ENCODE measurements around the gene MAP3K1.

Gene MAP3K1

DNA sequence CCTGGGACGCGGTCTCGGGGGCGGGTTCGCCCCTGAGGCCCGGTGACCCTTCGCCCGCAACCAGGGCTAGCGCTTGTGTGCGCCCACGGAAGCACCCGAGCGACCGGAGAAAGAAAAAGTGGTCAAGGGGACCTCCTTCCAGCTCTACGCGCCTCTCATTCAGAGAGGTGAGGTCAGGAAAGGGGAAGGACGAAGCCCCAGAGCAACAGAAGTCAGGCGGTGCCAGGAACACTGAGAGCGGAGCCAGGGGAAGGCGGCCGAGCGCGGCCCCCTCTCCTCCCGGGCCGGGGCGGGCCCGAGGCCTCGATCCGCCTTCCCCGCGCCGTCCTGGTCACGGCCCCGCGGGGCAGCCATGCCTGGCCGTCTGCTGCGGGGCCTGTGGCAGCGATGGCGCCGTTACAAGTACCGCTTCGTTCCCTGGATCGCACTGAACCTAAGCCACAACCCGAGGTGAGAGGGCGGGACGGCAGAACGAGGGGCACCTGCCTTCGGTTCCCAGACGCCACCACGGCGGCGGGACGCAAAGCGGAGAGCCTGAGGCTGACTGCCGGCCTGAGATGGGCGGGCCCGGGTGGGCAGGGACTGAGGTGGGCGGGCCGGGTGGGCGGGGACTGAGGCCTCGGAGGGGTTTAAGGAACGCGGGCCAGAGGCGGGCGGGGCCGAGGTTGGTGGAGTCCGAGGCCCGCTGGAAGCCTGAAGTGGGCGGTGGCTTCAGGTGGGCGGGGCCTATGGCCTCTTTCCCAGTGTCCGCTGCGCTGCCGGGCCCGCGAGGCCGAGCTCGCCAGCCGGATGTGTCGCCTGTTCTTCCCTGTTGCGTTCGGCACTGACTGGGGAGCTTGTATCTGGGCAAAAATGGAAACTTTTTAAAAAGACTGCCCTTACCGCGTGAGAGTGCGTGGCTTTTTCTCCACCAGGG, 94.2 kb downstream of the MAP3K1 start, which contains the start of gene SETD9:
SETD9 (plus strand) TSS at position 303 of the 916 bp plus-strand sequence; CDS start at position 353, 50 bp downstream.
- peak; percentile 96 for DNase-seq (ENCODE audit: low spot score)

DNA sequence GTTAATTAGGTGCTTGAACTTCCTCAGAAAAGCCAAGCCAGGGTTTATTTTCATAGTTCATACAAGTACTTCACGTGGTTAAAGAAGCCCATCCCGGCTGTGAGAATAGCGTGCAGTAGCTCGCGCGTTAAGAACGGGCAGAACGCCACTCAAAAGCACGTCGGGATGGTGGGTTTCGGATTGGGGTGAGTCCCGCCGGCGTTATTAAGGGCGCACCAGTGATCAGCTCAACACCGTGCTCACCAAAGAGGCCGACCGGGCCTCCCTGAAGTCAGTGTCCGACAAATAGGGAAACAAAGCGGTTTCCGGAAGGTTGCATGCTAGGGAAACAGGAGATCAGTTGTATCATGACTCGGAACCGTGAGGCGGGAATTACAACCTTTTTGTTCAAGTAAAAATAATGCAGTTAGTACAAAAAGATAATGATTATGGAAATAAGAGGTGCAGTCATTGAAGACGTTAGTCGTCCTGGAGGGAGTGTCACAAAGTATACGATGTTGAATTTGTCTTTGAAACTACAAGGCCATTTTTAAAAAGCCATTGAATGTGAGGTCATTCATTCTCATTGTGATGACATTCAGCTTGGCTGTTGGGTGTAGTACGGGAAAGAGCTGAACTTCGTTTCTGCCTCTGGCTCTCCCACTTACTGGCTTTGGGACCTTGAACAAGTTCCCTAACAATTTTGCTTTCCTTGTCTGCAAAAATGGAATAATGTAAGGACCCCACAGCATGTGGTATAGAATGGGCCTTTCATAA, 95.0 kb downstream of the MAP3K1 start:
- peak; percentile 76 for DNase-seq (ENCODE audit: low spot score)

DNA sequence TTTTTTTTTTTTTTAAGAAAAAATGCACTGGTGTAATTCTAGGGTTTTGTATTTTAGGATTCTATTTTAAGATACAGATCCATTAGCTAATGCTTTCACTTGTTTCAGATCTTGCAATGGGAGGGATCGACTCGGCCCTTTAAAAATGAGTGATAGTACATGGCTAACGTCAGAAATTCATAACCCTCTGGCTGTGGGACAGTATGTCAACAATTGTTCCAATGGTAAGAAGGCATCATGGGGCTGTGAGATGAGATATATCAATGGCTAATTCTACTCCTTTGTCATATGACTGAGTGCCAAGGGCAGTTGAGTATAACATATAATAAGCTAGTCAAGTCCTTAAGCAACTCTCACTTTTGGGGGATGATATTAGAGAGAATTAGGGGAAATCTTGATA, 98.4 kb downstream of the MAP3K1 start:
- no peak for DNase-seq (ENCODE audit: low spot score)

DNA sequence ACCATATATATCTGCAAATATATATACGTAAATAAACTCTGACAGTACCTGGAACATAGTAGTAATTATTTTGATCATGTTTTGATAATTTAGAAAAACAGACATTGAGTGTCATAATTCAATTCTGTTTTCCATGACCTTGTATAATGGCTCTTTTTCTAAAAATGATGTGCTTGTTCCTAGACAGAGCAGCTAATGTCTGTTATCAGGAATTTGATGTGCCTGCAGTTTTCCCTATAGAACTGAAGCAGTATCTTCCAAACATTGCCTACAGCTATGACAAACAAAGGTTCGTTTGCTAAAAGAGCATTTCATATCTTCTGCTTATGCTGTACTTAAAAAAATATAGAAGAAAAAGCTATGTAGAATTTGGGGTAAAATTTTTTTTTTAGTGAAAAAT, 99.3 kb downstream of the MAP3K1 start:
- no peak for DNase-seq (ENCODE audit: low spot score)

DNA sequence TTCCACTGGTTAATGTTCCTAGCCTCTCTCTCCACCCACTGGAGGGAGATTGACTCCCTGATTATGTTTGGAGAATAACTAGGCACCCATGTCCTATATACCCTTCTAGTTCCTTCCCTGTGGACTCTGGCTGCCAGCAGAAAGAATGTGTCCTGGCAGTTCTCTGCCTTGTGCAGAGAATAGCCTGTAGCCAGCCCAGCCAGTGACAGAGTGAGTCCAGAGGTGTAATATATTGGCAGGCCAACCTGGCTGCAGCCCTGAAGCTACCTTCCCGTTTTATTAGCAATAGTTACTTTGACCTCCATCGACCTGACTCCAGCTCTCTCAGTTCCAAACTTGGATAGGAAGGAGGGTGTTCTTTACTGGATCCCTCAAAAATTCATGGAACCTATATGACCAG, 102.2 kb downstream of the MAP3K1 start:
- DNase-seq (ENCODE audit: low spot score): no peak

DNA sequence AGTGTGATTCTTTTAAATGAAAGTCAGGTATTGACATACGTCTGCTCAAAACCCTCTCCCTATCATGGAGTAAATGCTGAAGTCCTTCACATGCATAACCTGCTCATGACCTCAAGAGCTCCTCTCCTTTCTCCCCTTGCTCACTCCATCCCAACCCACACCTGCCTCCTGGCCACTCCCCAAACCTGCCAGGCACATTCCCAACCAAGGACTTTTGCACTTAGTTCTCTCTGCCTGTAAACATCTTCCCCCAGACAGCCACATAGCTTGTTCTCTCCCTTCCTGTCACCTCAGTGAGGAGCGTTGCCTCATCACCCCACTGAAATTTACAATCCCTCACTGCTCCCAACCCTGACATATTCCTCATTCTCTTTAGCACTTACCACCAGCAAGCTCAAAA, 102.7 kb downstream of the MAP3K1 start:
- no peak for DNase-seq (ENCODE audit: low spot score)

DNA sequence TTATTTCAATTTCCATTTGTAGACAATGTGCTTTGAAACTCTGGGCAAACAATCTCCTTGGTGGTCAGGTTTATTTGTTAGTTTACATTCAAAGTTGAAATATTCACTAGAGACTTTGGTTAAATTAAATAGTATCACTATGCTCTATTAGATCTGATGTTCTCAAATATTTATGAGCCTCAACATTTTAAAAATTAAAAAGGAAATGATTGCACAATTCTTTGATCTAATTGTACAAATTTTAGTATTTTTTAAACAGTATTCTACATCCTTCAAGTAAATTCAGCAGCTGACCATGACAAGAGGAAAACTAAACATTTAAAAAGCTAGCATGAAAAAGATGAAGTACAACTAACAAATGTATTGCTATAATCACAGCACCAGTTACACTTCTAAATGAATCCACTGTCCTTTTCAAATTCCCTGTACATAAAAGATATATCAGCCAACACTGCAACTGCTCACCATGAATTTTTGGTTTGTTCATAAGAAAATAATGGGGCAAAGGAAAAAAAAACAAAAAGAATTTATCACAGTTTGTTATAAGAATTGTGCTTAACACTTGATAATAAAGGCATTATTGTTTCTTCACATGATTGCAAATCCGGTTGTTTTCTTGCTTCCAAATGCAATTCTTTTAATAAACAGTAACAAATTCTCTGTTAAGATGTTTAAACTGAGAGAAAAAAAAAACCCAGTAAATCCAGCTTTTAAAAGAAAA, 104.8 kb downstream of the MAP3K1 start:
- DNase-seq (ENCODE audit: low spot score): no peak

DNA sequence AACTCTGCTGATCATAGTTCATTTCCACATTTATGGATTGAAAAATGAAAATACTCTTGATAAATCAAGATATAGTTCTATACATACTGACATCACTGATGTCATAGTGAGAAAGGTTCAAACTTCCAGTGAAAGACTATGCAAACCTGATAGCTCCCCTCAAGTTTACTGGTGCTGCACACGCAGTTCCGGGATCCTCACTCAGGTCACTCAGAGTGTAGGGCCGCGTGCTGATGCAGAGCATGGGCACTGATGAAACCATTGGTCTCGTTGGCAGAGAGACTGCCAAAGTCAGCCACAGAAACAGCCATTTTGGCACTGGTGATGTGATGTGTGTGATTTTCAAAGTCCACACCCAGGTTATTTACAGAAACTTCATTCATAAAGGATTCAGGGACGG, 107.6 kb downstream of the MAP3K1 start:
- no peak for DNase-seq (ENCODE audit: low spot score)

DNA sequence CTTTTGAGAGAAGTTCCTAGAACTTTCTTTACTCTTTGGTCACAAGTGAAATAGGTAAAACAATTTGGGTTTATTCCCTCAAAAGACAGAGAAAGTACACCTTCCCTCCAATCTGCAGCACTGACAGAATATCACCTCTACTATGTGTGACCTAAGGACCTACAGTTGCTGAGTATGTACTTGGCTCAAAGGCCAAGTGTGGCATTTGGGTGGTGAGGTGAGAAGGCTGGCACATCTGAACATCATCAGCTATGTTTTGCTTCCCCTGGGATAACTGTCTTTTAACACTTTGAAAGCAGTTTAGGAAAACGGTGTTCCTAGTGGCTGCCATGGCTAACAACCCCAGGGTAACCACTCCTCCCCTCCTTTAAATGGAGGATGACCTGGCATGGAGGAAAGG, 119.0 kb downstream of the MAP3K1 start:
- DNase-seq (ENCODE audit: low spot score): no peak

DNA sequence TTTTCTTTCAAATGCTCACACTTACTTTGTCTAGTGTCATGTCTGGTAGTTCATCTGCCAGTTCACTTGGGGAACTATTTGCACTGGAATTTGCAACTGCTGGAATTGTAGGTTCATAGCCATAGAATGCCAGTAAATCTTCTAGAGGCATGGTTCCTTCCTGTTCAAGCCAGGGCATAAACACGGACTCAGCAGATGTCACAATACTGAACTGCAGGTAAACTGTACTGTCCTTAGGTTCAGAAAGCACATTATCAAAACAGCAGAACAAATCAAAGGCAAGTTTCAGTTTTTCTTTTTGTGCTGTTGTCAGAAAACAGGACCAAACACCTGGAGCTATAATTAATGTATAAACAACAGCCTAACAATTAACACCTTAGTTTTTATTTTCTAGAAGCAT, 123.5 kb downstream of the MAP3K1 start:
- DNase-seq (ENCODE audit: low spot score): no peak

DNA sequence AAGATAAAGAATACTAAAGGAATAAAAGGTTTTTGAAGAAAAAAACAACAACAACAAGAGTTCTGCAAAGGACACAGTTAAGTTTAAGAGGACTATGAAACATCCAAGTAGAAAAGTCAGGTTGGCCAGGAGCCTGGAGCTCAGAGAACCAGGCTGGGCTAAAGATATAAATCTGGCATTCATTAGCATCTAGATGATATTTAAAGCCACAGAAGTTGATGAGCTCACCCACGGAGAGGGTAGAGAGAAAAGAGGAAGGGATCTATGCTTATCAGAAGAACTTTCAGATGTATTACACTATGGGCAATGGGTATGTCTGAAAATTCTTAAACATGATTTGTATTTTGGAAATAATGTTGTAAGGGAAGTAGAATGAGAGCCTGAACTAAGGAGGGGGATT, 126.6 kb downstream of the MAP3K1 start:
- DNase-seq (ENCODE audit: low spot score): no peak
